ENCODE results near the gene BATF2. TPM values are rescaled to one million over a fixed set of nuclear protein-coding genes. Genes with fewer than 3 reads are reported as not detected.

The BATF2 gene
- total RNA-seq = 10 to 100 TPM in 3 of 4 donors, 1 to 10 TPM in 1; 5.0 to 12.0 (median 11.2) TPM

- H3K36me3 ChIP-seq = peaks cover 0 to 3% (median 0%) of the 10 kb centered on the region in 3 donors
- no peaks in the 10 kb centered on the region for H3K27me3 ChIP-seq
- peak; percentile 80 to 93 (median 84) for DNase-seq
- peak within 1 kb of the TSS; percentile 73 to 89 (median 84) for H3K27ac ChIP-seq
- H3K9me3 ChIP-seq = no peaks in the 10 kb centered on the region
- peak; percentile 81 to 92 for TF ChIP-seq POLR2A (IDR thresholded peaks at IDR 0.05)
- TF ChIP-seq, protein P1, sequence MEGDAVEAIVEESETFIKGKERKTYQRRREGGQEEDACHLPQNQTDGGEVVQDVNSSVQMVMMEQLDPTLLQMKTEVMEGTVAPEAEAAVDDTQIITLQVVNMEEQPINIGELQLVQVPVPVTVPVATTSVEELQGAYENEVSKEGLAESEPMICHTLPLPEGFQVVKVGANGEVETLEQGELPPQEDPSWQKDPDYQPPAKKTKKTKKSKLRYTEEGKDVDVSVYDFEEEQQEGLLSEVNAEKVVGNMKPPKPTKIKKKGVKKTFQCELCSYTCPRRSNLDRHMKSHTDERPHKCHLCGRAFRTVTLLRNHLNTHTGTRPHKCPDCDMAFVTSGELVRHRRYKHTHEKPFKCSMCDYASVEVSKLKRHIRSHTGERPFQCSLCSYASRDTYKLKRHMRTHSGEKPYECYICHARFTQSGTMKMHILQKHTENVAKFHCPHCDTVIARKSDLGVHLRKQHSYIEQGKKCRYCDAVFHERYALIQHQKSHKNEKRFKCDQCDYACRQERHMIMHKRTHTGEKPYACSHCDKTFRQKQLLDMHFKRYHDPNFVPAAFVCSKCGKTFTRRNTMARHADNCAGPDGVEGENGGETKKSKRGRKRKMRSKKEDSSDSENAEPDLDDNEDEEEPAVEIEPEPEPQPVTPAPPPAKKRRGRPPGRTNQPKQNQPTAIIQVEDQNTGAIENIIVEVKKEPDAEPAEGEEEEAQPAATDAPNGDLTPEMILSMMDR (IDR thresholded peaks at IDR 0.05) = peak; percentile 17 to 71 (median 64)
- H3K4me3 ChIP-seq = peak within 1 kb of the TSS; percentile 41 to 62 (median 52)
- H3K4me1 ChIP-seq = peaks cover 0 to 46% (median 2%) of the 10 kb centered on the region in 4 donors
These were observed at the start of gene BATF2 for GRCh38 chr11:64996710-64997380. BATF2 (minus strand) TSS chr11:64996971; CDS start chr11:64996914, 57 bp downstream.

- Histone ChIP-seq H3K4me1 (peaks cover 0 to 51% (median 2%) of the 10 kb centered on the region in 4 donors), H3K27me3 (no peaks in the 10 kb centered on the region), H3K4me3 (no peak overlapping the region)
These were observed 49.0 kb upstream of the BATF2 start for GRCh38 chr11:65045728-65046127.

GRCh38 chr11:65045061-65045460 lies 48.3 kb upstream of the BATF2 start:
- Histone ChIP-seq H3K4me1 (peaks cover 0 to 56% (median 5%) of the 10 kb centered on the region in 4 donors), H3K27me3 (no peaks in the 10 kb centered on the region), H3K36me3 (peaks cover 0 to 21% (median 0%) of the 10 kb centered on the region in 3 donors), H3K9me3 (no peaks in the 10 kb centered on the region), H3K27ac (peak overlapping the region in 1 of 4 donors; percentile 14), H3K4me3 (no peak overlapping the region)
- DNase-seq = no peak
- TF ChIP-seq, protein P1 (IDR thresholded peaks at IDR 0.05) = no peak
- no peak for TF ChIP-seq POLR2A (IDR thresholded peaks at IDR 0.05)

More at GRCh38 chr11:65045728-65046127, 49.0 kb upstream of the BATF2 start:
- Histone ChIP-seq H3K36me3 (peaks cover 0 to 21% (median 0%) of the 10 kb centered on the region in 3 donors), H3K27ac (no peak overlapping the region), H3K9me3 (no peaks in the 10 kb centered on the region)
- TF ChIP-seq, protein P1 (IDR thresholded peaks at IDR 0.05) = no peak
- TF ChIP-seq POLR2A (IDR thresholded peaks at IDR 0.05) = no peak
- DNase-seq = no peak

DNA sequence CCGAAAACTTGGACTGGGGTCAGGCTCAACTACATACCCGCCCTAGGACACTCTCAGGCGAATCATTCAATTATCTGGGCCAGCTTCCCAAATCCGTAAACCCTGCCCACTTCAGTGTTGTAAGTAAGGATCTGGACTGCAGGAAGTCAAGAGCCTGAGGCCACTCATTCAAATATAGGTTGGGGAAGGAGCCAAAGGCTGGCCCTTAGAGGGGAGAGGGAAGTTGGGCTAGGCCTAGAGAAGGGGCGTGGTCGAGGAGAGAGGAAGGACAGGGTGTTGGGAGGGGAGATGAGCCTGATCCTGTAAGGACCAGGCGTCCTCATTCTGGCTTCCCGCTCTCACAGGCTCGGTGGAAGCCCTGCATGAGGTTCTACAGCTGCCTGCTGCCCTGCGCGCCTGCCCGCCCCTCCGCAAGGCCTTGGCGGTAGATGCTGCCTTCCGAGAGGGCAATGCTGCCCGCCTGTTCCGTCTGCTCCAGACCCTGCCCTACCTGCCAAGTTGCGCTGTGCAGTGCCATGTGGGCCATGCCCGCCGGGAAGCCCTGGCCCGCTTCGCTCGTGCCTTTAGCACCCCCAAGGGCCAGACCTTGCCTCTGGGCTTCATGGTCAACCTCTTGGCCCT lies 47.2 kb upstream of the BATF2 start:
- peak overlapping the region in 1 of 4 donors; percentile 14 for H3K27ac ChIP-seq
- H3K9me3 ChIP-seq = no peaks in the 10 kb centered on the region
- peaks cover 0 to 57% (median 5%) of the 10 kb centered on the region in 4 donors for H3K4me1 ChIP-seq
- TF ChIP-seq, protein P1 (IDR thresholded peaks at IDR 0.05) = no peak
- TF ChIP-seq POLR2A (IDR thresholded peaks at IDR 0.05) = no peak
- no peak for DNase-seq
- peaks cover 0 to 26% (median 0%) of the 10 kb centered on the region in 3 donors for H3K36me3 ChIP-seq
- H3K27me3 ChIP-seq = no peaks in the 10 kb centered on the region
- H3K4me3 ChIP-seq = no peak overlapping the region

DNA sequence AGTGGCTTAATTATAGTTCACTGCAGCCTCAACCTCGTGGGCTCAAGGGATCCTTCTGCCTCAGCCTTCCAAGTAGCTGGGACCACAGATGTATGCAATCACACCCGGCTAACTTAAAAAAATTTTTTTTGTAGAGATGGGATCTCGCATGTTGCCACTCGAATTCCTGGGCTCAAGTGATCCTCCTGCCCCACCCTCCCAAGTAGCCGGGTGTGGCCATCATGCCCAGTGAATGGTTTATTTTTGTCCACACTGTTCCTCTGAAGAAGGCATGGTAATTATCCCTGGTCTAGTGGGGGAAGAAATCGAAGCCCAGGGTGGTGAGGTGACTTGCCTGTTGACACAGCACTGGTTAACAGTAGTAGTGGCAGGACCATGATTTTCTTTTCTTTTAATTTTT lies 46.1 kb upstream of the BATF2 start:
- no peak overlapping the region for H3K4me3 ChIP-seq
- peaks cover 0 to 51% (median 5%) of the 10 kb centered on the region in 4 donors for H3K4me1 ChIP-seq
- no peaks in the 10 kb centered on the region for H3K9me3 ChIP-seq
- DNase-seq = no peak
- no peak overlapping the region for H3K27ac ChIP-seq
- no peak for TF ChIP-seq POLR2A (IDR thresholded peaks at IDR 0.05)
- TF ChIP-seq, protein P1 (IDR thresholded peaks at IDR 0.05) = no peak
- no peaks in the 10 kb centered on the region for H3K27me3 ChIP-seq
- peaks cover 0 to 37% (median 0%) of the 10 kb centered on the region in 3 donors for H3K36me3 ChIP-seq

Measured in Peyer's patch (tissue), 4 donors.